HG02678 (cell line): ENCODE results near the gene HHLA2.
A peak's percentile ranks its signal among the peaks of the same experiment; 100 is the strongest.

ENCODE experiments used
- ATAC-seq: cut with Tn5 transposase; IDR thresholded peaks from one replicate; pipeline ENCODE4 v1.9.1; 2021; ENCODE audit warnings: mild to moderate bottlenecking, moderate library complexity; ENCODE audit not compliant: unreplicated experiment

HHLA2 gene

DNA sequence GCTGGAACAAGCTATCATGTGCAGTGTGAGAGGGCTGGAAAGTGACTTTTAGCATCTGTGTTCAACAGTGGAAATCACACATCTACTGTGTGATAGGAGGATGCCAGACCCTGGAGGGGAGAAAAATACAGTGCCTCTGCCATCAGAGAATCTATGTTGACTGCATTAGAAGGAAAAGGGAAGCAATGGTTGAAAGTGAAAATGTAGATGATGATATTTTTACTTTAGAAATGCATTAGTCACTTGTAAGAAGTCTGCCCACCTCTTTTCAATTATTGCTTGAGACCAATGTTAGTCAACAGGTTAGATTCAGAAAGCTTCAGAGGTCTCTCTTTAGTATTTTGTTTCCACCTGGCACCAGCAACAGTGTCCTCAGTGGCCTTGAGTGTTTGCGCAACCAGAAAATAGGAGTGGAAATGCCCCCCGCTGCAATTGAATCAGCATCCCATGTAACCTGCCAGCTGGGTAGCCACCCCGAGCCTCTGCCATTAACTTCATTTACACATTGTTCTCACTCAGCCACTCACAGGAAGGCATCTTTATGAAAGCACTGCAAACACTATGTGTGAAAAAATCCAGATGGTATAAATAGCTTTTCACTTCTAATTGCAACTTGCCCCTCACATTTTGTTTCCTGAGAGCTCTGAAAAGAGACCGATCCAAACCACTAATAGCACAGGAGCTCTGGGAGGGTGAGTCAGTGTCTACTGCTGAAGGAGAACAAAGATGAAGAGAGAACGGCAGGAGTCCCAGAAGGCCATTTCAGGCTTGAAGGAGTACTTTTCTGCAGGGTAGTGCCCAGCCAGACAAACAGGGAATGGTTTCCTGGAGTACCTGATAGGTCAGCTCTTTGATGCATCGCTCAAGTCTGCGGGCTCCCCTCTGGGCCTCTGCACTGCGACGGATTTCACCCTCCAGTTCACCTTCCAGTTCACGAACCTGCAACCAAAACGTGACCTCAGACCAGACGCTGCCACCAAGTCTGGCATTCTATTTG is 92.1 kb downstream of the HHLA2 start:
- peak; percentile 72 for ATAC-seq

DNA sequence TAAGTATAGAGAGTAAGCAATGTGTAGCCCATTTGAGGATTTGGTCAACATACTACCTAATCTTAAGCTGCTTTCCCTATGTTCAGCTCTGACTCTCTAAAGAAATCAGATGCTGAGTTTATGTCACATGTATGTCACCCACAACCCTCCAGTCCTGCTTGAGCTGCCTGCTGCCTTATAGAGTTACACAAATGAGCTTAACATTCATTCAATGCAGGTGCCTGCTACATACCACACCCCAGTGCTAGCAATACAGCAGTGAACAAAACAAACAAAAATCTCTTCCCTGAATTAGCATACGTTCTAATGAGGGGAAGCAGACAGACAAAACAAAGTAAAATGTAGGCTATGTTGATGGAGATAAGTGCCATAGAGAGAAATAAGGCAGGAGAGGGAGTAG is 93.0 kb downstream of the HHLA2 start:
- no peak for ATAC-seq

DNA sequence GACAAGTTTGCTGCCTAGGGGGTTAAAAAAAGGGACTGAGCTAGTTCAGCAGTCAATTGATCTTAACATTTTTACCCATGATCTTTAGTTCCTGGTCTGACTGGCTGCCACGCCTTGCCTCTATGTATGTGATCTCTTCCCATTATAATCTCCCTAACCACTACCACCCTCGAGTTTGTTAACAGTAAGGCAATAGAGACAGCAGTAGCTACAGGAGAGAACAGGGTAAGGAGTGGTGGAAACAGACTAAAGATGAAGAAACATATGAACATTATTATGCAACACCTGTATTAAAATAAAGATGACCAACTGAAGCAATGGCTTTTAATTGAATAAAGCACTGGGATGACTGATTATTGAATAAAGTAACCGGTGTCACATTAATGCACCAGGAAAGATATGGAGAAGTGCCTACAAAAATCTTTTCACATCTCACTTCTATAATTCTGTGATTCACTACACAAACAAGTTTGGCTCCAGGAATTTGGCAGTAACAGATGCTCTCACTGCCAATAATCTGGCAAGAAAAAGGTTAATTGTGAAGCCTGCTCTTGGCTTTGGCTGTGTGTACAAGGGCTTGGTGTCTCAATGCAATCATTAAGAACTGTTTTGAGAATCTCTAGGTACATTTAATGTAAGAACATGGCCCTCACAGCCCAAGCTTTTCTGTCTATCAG is 95.7 kb downstream of the HHLA2 start:
- no peak for ATAC-seq

DNA sequence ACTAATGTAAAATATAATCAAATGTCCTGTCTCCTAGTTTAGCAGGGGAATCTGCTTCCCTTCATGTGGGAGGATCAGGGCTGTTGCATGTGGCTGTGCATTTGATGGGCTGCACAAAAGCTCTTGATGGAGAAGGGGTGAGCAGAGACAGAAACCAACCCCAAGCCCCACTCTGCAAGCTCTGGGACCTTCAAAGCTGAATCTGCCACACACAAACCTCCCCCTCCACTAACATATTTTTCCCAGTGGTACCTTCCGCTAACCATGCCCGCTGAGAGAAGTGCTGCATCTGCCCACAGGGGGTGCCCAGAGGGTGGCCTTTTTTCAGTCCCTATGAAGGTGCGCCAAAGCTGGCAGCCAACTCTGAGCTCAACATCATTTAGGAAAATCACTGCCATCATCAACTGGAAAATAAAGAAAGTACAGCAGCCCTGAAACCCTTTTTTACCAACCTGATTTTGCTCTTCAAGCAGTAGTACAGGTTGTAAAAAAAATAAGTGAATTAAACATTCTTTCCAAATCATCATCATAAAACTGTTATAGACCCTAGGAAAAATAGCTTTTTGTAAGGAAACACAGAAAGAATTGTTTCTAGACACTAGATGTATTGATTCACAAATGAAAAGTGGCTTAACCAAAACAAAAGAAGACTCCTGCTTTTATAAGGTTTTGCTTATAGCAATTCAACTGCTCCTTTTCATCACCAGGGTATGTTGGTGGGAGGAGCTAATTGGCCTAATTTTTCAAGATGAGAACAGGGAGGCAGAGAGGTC is 97.0 kb downstream of the HHLA2 start:
- no peak for ATAC-seq

DNA sequence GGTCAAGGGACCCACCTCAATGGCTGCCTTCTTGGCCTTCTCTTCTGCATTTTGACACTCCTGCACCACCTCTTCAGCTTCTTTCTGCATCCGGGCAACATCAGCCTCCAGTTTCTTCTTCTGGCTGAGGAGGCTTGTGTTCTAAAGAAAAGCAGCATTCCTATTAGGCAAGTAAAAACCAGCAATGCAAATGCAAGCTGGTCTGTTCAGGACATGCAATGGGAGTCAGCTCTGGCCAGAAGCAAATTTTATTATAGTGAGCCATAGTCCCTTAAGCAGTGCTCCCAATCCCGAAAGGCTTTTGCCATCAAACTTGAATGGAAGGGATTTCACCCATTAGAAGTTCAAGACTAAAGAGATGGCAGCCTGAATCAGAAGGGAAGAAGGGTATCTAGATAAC is 97.7 kb downstream of the HHLA2 start:
- no peak for ATAC-seq

DNA sequence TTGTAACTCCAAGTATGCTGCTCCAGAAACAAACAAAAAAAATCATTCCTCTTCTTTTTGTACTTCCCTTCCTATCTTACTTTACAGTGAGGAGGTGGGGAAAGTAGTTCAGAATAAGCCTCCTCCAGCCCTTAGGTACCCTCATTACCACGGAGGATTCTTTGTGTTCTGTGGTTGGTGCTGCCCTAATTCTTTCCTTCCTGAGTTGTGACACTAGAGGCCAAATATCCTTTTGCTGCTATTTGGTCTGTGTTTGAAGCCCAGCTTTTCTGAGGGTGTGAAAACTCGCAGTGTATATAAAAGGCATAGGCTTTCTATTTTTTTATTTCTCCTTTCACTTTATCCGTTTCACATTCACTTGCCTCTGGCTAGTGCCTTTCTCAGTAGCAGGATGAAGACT is 98.2 kb downstream of the HHLA2 start:
- no peak for ATAC-seq

DNA sequence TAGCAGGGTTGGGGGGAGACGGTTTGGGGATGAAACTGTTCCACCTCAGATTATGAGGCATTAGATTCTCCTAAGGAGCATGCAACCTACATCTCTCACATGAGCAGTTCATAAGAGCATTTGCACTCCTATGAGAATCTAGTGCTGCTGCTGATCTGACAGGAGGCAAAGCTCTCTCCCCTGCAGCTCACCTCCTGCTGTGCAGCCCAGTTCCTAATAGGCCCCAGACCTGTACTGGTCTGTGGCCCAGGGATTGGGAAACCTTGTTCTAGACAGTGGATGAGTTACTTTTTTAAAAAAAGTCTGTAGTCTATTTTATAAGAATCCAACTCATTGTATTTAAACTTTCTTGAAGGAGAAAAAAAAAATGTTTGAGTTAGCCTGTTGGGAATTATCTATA is 100.0 kb downstream of the HHLA2 start:
- no peak for ATAC-seq

DNA sequence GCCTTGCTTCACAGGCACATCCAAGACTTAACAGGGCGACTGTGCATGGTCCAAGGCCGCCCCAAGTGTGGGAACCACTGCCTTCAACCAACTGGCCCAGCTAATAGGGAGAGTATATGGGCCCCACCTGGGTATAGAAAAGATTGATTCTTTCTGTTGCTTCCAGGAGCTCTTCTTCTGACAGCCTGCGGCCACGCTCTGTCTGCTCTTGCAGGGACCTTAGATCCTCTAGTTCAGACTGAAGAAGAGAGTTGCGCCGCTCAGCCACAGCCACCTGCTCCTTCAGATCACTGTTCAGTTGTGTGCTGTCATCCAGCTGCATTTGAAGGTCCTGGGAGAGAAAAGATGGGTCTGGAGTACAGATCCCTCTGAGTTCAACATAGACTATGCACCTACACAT is 102.2 kb downstream of the HHLA2 start:
- no peak for ATAC-seq

DNA sequence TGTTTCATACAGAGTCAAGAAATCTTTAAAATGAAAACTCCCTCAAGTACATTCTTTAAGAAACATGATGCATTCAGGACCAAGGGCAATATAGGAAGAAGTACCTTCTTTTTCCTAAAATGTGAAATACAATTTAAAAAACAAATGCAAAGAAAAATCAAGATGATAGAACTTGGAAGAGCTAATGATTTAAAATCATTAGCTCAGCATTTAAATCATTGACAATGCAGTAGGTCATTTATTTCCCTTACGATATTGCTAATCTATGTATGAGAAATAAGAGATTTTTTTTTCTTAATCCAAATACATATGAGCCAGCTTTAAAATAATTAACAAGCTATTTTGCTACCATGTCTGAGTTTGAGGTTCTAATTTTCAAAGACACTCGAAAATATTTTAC is 105.5 kb downstream of the HHLA2 start:
- no peak for ATAC-seq

DNA sequence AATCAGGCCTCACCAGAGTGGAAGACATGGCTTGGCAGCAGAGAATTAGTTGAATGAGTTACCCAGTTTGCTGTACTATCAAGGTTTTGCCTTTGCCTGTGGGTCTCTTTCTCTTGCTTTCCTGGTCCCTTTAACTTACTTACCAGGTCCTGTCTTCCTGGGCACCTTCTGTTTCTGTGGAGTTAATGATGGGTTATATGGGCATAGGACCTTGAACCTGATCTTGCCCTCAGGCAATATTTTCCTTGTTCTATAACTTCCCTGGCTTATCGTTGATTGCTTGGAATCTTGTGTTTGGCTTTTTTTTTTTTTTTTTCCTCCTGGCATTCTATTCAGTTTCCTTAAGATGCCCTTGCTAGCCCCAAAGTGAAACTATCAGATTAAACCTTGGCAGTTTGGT is 106.8 kb downstream of the HHLA2 start:
- no peak for ATAC-seq

DNA sequence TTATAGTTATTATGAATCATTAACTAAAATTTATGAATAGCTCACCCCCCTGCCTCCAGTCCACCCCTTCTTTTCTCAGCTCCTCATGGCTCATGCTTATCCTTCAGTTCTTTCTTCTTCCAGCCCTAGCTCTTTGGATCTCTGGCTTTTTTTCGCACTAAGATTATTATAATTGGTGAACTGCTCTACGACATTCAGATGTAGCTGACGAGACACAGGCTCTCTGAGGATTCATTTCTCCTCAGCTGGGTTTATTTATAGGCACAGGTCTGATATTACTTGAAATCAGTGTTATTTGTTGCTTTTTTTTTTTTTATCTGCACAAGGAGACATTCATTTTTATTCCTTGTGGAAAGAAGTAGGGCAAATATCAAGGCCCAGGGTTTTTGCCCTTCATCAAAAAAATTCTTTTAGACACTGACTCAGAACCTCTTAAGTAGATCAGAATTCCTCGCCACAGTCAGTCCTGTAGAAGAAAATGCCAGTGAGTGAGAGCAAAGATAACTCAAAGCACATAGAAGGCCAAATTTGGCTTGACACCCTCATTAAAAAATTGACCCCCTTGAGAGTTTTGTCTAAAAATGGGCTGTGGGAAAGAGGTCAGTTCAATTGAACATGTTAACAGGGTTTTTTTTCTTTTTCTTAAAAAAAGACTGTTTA is 107.5 kb downstream of the HHLA2 start:
- ATAC-seq, result no peak

DNA sequence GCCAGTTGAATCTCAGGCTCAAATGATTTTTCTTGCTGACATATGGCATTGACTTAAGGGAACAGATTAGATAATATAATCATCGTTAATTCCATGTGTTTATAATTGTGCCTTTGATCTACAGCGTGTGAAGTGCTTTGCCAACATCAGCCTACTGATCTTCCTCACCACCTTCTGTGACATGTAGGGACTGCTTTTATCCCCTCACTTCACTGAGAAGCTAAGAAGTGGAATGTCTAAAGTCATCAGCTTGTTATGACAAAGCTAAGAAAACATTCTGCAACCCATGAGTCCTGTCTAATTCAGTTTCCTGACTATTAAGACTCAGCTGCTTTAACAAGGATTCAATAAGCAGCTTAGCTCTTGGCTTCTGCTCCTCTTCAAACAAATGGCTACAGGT is 108.0 kb downstream of the HHLA2 start:
- ATAC-seq, result no peak

DNA sequence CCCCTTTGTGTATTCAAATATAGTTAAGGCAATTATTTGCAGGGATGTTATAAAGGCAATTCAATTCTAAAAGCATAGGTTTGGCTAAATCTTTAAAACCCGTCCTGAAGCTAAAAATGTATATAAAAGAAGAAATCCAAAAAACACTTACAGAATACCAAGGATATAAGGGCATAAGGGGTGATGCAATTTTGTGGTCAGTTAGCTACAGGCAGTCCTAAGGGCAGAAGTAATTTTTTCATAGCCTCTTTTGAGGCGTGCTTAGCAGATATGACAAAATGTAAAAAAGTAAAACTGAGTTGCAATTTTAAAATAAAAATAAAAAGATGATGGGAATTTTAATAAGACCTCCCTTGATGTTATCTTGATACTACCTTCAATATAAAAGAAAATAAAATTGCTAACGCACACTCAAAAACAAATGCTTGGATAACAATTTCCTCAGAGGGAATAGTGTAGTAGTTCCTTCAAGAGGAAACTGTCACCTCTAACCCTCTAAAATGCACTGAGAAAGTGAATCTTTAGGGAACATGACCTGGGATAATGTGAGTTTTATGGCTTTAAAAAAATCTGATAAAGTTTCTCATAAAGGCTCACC is 109.8 kb downstream of the HHLA2 start:
- ATAC-seq, result peak; percentile 19

DNA sequence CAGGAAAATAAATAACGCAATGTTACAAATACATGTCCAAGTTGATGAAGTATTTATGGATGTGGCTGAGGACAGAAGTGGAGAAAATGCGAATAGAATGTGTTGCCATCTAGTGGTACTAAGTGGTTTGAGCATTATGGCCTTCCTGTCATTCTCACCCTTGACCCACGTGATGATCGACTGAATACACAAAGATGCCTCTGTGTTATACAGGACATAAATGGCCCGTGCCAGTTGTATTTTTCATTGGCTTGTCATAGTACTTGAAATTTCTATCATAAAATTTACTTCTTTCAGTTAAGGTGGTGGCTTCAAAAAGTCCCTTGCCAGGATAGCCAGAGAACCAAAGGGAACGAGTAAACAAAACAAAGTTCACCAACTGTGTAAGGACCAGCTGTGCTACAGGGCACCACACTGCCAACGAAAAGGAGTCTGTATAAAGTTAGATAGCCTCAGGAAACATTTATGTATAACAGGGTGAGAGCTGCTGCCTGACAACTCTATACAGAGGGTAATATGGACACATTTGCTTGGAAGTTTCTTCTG is 110.4 kb downstream of the HHLA2 start:
- peak; percentile 95 for ATAC-seq

DNA sequence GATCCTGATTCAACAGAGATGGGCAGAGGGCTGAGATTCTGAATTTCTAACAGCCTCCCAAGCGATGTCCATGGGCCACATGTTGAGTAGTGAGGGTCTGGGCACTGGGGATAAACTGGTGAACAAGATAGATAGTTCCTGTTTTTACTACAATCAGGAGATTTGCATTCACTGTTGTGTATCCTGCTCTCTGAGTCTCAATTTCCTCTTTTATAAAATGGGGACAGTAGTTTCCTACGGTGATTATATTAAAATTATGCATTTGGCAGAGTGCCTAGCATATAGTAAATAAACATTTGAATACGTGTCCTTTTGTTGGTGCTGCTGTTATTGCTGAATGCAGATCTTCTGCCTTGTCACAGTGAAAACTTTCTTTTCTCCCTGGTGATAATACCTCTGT is 111.5 kb downstream of the HHLA2 start:
- no peak for ATAC-seq

DNA sequence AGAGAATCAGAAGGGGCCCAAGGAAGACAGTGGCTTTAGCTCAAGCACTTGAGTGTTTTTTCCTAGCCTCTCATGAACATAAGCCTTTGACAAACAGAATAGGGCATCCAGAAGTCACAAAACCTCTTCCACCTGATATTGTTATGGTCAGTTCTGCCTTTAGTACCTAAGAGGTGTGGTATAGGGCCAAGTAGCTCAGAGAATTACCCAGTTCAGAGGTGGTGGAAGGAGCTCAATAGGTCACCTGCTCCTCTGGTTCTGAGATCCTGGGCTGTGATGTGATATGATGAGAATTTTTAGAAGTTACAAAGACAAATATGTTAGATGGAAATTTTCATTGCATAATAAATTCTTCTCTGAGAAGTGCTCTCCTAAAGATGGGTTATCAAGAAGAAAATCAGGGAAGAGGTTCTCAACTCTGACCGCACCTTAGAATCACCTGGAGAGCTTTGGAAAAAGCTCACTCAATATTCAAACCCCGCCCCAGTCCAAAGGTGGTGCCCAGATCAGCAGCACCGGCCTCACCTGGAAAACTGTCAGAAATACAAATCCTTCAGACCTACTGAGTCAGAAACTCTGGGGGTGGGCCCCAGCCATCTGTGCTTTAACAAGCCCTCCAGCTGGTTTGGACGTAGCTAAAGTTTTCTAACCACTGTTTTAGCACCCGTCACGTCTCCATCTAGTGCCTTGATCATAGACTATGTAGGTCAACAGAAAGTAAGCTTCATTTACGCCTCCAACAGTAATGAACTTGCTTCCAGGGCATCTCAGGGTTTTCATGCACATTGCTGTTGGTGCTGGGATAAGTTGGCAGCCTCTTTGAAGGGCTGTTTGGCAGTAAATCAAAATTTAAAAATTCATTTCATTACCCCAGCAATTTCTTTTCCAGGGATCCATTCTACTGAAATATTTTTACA is 112.8 kb downstream of the HHLA2 start:
- ATAC-seq, result no peak

DNA sequence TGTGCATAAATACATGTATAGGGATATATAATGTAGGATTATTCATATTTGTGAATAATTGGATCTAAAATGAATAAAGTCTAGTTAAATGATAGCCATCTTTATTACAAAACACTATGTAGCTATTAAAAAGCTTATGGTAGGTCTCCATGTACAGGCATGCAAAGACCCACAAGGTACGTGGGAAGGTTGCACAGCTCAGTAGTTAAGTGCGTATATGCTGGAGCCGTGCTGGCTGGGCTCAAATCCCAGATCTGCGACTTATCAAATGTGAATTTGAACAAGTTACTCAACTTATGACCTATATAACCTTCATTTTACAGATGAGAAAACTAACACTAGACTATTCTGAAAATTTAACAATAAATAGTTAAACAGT is 113.4 kb downstream of the HHLA2 start:
- ATAC-seq, result no peak

DNA sequence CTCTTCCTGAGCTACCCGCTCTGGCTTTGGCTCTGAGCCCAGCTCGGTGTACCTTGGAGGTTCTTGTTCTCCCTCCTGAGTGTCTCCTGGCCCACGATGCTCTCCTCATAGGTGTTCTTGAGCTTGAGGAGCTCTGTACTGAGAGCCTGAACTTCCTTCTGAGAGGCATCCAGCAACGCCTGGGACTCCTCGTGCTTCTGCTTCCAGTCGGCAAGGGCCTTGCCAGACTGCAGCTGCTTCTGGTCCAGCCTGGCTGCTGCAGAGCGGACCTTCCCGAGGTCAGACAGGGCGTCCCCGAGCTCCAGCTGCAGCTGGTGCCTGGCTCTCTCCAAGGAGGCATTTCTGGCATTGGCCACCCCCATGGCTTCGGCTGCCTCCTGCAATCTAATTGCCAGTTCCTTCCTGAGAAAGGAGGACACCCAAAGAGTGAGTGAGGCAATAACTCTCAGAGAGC is 114.2 kb downstream of the HHLA2 start:
- ATAC-seq, result no peak

DNA sequence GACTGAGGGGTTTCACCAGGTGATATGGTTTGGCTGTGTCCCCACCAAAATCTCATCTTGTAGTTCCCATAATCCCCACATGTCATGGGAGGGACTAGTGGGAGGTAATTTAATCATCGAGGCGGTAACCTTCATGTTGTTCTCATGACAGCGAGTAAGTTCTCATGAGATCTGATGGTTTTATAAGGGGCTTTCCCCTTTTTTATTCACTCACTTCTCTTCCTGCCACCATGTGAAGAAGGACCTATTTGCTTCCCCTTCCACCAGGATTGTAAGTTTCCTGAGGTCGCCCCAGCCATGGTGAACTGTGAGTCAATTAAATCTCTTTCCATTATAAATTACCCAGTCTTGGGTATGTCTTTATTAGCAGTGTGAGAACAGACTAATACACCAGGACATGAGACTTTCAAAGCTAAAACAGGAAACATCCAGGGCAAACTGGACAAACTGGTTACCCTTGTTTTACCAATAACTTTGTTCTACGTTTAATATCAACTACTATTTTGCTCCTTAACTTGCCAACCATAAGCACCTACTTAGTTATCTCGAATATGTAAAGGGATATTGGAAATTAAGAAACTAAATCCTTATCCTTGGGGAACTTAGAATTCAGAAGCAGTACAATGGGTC is 115.9 kb downstream of the HHLA2 start:
- no peak for ATAC-seq
